AML-193 (cell line): ENCODE results near the gene SEMA3B.
A peak's percentile ranks its signal among the peaks of the same experiment; 100 is the strongest.
"Not testable (repeated sequence)": the region's sequence is repeated elsewhere in the genome, so short reads cannot be mapped to it uniquely, and the experiment has no call there.

Experiments used
- DNase-seq, 2 experiments: peaks; one replicate each; lab custom pipeline; 2025; lab: John Stamatoyannopoulos, UW

The SEMA3B gene

DNA sequence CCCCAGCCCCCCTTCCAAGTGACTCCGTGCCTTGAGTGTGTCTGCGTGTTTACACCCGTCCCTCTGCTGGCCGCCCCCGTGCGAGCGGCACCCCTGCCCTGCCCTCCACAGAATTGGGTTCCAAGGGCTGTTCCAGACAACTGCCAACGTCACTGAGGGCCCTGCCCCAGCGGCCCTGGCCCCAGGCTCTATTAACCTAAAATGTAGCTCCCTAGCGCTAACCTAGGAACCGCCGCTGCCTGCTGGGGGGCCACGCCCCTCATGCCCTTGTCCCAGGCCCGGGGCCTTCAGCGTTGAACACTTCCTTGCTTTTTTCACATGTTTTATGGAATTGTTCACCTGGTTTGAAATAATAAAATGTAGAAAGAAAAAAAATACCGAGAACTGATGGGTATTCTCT, 10.0 kb upstream of the SEMA3B start:
- no peak for DNase-seq

- DNase-seq, result no peak
These were observed 9.4 kb upstream of the SEMA3B start for GRCh38 chr3:50259432-50260026.

- peak; percentile 88 to 91 for DNase-seq
These were observed 8.7 kb upstream of the SEMA3B start for GRCh38 chr3:50260027-50260941.

- no peak for DNase-seq
These were observed 8.0 kb upstream of the SEMA3B start for GRCh38 chr3:50260942-50261441.

GRCh38 chr3:50261505-50261904, 7.4 kb upstream of the SEMA3B start:
- DNase-seq, result no peak

GRCh38 chr3:50262200-50262599, 6.7 kb upstream of the SEMA3B start:
- DNase-seq, result not testable (repeated sequence)

DNA sequence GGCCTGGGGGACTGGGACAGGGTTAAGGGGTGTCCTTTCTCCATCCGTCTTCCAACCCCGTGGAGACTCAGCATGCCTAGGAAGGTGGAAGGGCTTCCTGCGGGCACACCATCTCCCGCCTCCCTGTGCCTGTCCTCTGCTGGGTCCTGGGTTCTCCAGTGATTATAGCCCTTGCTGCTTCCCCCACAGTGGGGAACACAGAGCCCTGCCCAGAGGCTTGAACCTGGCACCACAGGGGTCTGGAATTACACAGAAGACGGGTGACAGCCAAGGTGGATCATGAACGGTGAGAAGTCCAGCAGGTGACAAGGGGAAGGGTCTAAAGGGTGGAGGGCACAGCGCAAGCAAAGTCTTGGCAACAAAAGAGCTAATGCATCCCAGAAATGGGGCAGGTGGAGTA, 6.2 kb upstream of the SEMA3B start:
- no peak for DNase-seq

DNA sequence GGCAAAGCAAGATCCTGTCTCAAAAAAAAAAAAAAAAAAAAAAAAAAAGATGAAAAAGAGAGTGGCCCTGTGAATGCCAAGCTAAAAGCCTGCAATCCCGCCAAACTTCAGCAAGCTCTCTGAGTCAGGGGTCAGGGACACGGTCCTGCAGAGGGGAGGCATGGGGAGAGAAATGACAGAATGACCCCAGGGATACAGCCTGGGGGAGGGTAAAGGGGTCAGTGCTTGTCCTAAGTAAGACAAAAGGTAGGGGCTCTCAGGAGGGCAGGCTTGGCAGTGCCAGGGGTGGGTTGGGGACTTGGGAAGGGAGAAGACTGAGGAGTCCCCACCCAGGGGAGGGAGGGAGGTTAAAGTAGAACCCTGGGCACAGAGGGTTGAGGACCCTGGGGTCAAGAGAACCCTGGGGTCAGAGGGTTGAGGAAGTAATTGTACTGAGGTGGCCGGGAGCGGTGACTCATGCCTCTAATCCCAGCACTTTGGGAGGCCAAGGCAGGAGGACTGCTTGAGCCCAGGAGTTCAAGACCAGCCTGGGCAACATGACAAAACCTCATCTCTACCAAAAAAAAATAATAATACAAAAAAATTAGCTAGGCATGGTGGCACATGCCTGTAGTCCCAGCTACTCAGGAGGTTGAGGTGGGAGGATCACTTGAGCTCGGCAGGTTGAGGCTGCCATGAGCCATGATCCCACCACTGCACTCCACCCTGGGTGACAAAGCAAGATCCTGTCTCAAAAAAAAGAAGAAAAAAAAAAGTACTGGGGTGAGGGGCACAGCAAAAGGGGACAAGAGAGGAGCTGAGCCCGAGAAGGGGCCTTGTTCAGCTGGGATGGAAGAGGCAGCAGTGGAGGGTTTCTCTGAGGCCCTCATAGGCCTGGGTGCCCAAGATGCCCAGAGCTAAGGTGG, 5.2 kb upstream of the SEMA3B start:
- DNase-seq, result no peak

- DNase-seq, result no peak
These were observed 4.5 kb upstream of the SEMA3B start for GRCh38 chr3:50264383-50264963.

DNA sequence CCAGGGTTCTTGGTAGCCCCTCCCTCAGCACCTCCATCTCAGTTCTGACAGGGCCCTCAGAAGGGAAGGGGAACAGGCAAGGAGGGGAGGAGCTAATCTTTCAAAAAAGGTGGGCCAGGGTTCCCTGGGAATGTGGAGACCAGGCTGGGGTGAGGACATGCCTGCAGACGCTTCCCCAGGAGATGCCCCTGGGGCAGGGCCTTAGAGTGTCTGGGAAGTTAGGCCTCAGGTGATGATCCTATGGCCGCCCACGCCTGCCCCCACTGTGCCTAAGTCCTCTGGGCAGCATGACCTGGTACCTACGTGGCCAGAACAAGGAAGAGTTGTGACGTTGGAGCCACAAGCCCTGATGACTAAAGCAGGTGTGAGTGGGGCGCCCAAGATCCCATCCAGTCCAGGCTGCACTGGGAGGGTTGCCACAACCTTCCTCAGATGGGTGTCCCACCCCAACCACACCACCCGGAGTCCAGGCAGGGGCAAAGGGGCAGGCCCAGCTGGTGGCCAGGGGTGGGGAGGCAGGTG, 3.9 kb upstream of the SEMA3B start:
- no peak for DNase-seq

DNA sequence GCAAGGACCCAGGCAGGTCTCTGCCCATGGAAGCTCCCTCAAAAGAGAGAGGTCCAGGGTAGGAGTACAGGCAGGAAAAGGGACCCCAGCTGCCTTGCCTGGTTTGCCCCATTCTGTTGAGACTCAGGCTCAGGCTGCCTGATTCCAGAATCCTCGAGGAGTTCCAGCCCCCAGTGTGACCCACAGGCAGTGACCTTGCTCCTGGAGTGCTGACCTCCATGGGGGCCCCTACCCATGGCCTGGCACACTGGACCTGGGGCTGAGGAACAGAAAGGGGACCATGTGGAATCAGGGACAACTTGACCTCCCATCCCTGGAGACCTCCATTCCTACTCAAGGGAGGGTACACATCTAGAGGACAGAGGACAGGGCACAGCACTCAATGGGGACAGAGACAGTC, 3.4 kb upstream of the SEMA3B start:
- DNase-seq, result no peak

DNA sequence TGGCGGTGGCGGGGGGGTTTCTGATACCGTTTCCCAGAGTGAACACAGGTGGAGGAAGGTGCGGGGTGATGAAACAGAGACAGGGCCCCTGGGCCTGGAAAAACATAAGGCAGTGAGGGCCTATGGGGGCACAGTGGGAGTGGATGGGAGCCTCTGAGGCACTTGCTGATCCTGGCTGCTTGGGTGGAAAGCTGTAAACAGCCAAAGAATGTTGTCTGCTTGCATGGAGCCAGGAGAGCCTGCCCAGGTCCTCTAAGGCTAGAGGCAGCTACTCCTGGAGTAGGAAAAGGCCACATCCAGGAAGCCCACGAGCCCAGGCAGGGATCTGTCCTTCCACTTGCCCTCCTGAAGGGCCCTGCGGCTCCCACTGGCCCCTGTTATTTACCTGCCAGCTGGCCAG, 2.9 kb upstream of the SEMA3B start:
- DNase-seq, result no peak

DNA sequence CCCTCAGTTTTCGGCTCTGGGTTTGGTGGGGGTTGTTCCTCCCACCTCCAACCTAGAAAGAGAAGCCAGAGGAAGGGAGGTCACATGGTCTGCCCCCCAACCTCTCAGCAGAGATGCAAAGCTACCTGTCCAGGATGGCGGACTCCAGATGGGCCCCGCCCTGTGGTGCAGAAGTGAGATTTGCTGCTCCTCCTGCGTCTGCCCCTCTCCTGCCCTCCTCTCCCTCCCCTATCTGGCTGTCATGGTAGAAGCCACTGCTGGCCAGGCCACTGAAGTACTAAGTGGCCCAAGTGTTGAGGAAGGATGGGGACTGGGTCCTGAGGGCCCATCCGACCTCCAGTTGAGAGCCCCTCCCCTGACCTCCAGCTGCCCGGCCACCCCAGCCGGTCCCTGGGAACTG, 2.1 kb upstream of the SEMA3B start:
- DNase-seq, result no peak

DNA sequence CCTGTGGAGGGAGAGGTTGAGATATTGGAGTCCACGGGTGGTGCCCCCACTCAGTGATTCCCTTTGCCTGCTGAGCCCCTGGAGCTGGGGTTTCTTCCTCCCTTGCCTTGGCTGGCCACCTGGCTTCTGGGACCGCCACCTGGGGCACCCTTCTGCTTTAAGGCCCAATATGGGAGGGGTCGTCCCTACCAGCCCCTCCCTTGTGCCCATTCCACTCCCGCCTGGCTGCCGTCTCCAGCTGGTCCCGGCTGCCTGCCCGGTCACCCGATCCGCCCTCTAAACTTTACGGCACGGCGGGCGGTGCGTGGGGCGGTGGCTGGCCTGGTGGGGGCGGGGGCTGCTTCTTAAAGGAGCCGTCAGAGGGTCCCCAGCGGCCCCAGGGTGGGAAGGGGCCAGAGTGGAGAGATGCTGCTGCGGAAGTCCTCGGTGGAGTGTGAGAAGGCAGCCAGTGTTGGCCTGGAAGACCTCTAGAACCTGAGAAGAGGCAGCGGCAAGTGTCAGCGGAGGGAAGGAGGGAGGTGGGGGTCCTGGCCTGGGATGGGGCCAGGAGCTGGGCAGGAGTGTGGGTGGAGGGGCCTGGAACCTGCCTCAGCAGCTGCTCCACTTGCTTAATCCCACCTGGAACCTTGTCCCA, 1.6 kb upstream of the SEMA3B start:
- DNase-seq, result no peak

- no peak for DNase-seq
These were observed 671 bp upstream of the SEMA3B start for GRCh38 chr3:50268276-50268675.

GRCh38 chr3:50269460-50269859, 513 bp downstream of the SEMA3B start:
- no peak for DNase-seq

DNA sequence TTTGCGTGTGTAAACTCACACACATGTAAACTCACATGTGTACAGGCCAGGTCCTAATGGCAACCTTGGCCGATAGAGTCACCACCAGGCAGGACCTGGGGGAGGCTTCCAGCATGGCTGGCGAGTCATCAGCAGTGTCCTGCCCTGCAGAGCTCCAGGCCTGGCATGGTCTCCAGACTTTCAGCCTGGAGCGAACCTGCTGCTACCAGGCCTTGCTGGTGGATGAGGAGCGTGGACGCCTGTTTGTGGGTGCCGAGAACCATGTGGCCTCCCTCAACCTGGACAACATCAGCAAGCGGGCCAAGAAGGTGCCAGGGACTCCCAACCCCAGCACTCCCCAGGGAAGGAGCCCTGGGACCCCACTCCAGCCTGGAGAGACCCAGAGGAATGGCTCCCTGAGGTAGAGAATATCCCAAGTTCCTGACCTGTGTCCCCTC, 1.0 kb downstream of the SEMA3B start:
- DNase-seq, result no peak

GRCh38 chr3:50270422-50271224, 1.7 kb downstream of the SEMA3B start:
- no peak for DNase-seq

- no peak for DNase-seq
These were observed 2.5 kb downstream of the SEMA3B start for GRCh38 chr3:50271314-50271936.

DNA sequence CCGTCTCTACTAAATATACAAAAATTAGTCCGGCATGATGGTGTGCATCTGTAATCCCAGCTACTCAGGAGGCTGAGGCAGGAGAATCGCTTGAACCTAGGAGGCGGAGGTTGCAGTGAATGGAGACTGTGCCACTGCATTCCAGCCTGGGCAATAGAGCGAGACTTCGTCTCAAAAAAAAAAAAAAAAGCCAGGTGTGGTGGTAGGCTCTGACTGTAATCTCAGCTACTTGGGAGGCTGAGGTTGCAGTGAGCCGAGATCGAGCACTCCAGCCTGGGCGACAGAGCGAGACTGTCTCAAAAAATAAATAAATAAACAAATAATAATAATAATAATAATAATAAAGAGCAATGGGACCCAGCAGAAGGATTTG, 3.6 kb downstream of the SEMA3B start:
- DNase-seq, result not testable (repeated sequence)
